GM23338 (cell line): ENCODE results near the gene NCBP3. TPM values are rescaled to one million over a fixed set of nuclear protein-coding genes. Genes with fewer than 3 reads are reported as not detected.
A peak's percentile ranks its signal among the peaks of the same experiment; 100 is the strongest.

Source experiments
- ATAC-seq: fragments of 200-7000 bp; cut with Tn5 transposase; 3 replicates; pipeline ENCODE4 v1.9.1; 2020
- DNase-seq: peaks from one replicate; pipeline ENCODE4 v3.0.0-alpha.2; 2015; ENCODE audit warnings: low spot score
- H2AFZ ChIP-seq: fragments of 200-600 bp; sonication (generic); 2 replicates; pipeline ENCODE4 v1.8.0; 2016; ENCODE audit warnings: antibody characterized with exemption, mild to moderate bottlenecking, moderate library complexity
- H3F3A ChIP-seq: fragments of 200-600 bp; sonication (generic); replicated peaks from 2 replicates; pipeline ENCODE4 v1.8.0; 2017; ENCODE audit warnings: antibody characterized with exemption, mixed run types, low read depth
- H3K27ac ChIP-seq: fragments of 200-600 bp; sonication (generic); 2 replicates; pipeline ENCODE4 v1.6.1; 2016; ENCODE audit warnings: low read depth
- H3K27me3 ChIP-seq: fragments of 200-600 bp; sonication (generic); 2 replicates; pipeline ENCODE4 v1.8.0; 2016; ENCODE audit warnings: mild to moderate bottlenecking, mixed run types, moderate library complexity; ENCODE audit not compliant: insufficient read depth
- H3K36me3 ChIP-seq: fragments of 200-600 bp; sonication (generic); 2 replicates; pipeline ENCODE4 v1.8.0; 2016; ENCODE audit warnings: mild to moderate bottlenecking; ENCODE audit not compliant: insufficient read depth
- H3K4me1 ChIP-seq: fragments of 200-600 bp; sonication (generic); 2 replicates; pipeline ENCODE4 v1.8.0; 2016; ENCODE audit warnings: mild to moderate bottlenecking, moderate library complexity; ENCODE audit not compliant: insufficient read depth
- H3K4me2 ChIP-seq: fragments of 200-600 bp; sonication (generic); 2 replicates; pipeline ENCODE4 v1.7.1; 2017; ENCODE audit warnings: mixed run types
- H3K4me3 ChIP-seq: fragments of 200-600 bp; sonication (generic); 2 replicates; pipeline ENCODE4 v1.6.1; 2016; ENCODE audit warnings: mixed run types
- H3K79me2 ChIP-seq: fragments of 200-600 bp; sonication (generic); replicated peaks from 2 replicates; pipeline ENCODE4 v1.8.0; 2017; ENCODE audit warnings: mild to moderate bottlenecking; ENCODE audit not compliant: insufficient read depth
- H3K9me2 ChIP-seq: fragments of 200-600 bp; sonication (generic); 2 replicates; pipeline ENCODE4 v1.8.0; 2017; ENCODE audit not compliant: insufficient read depth
- H4K20me1 ChIP-seq: fragments of 200-600 bp; sonication (generic); replicated peaks from 2 replicates; pipeline ENCODE4 v1.8.0; 2017; ENCODE audit warnings: mild to moderate bottlenecking; ENCODE audit not compliant: insufficient read depth
- H3K27ac Mint-ChIP-seq: 2 replicates; pipeline ENCODE4 v1.8.0; 2020; ENCODE audit warnings: inconsistent platforms, mild to moderate bottlenecking, moderate library complexity, mixed read lengths
- H3K27me3 Mint-ChIP-seq: 3 replicates; pipeline ENCODE4 v1.8.0; 2022; ENCODE audit warnings: low read depth, mild to moderate bottlenecking, moderate library complexity, mixed read lengths, inconsistent platforms; ENCODE audit not compliant: insufficient read depth, poor library complexity
- H3K36me3 Mint-ChIP-seq: 3 replicates; pipeline ENCODE4 v1.8.0; 2021; ENCODE audit warnings: low read depth, mild to moderate bottlenecking, inconsistent platforms, moderate library complexity, mixed read lengths
- H3K4me1 Mint-ChIP-seq: 3 replicates; pipeline ENCODE4 v1.8.0; 2020; ENCODE audit warnings: mild to moderate bottlenecking, inconsistent platforms, mixed read lengths
- H3K4me3 Mint-ChIP-seq: 3 replicates; pipeline ENCODE4 v1.8.0; 2021; ENCODE audit warnings: moderate library complexity, mild to moderate bottlenecking, inconsistent platforms, mixed read lengths
- H3K9me3 Mint-ChIP-seq: 3 replicates; pipeline ENCODE4 v1.8.0; 2020; ENCODE audit warnings: moderate library complexity, mild to moderate bottlenecking, inconsistent platforms, mixed read lengths
- JUNB ChIP-seq: IDR thresholded peaks from one replicate; pipeline ENCODE4 v1.6.1; 2016; ENCODE audit warnings: antibody characterized with exemption; ENCODE audit not compliant: unreplicated experiment
- POLR2AphosphoS5 ChIP-seq: IDR thresholded peaks from 2 replicates; pipeline ENCODE4 v1.6.1; 2016; ENCODE audit warnings: antibody characterized with exemption, low read depth
- STAT1 ChIP-seq: IDR thresholded peaks from one replicate; pipeline ENCODE4 v1.6.1; 2016; ENCODE audit warnings: antibody characterized with exemption; ENCODE audit not compliant: unreplicated experiment
- polyA plus RNA-seq: library from polyadenylated mRNA; unstranded; fragments of >200 nt; fragmentation: Nextera tagmentation; extraction: Ambion mirVana; gene quantifications from 2 replicates; pipeline ENCODE4 v1.2.1, GENCODE V29; 2016
- total RNA-seq: library from RNA; depleted of rRNA; stranded (reverse); fragments of >200 nt; shearing (Covaris generic); gene quantifications from 2 replicates; pipeline ENCODE4 v1.2.3, GENCODE V29; 2014
- TF ChIP-seq, protein P1 (sequence below), 2 experiments: fragments of 200-600 bp in 1 of 2; sonication (generic) in 1 of 2; conservative IDR thresholded peaks; 2 replicates each; pipeline versions ENCODE4 v1.5.1 to v1.6.1; 2016 to 2017; ENCODE audit warnings: antibody characterized with exemption in 2 of 2, low read depth in 2 of 2, mild to moderate bottlenecking in 2 of 2, moderate library complexity in 1 of 2
- TF ChIP-seq, protein P2 (sequence below): IDR thresholded peaks from 2 replicates; pipeline ENCODE4 v1.6.1; 2016; ENCODE audit warnings: antibody characterized with exemption
- TF ChIP-seq, protein P3 (sequence below): IDR thresholded peaks from one replicate; pipeline ENCODE4 v1.6.1; 2018; ENCODE audit warnings: antibody characterized with exemption; ENCODE audit not compliant: unreplicated experiment

NCBP3 gene
- total and polyA plus RNA-seq, 2 experiments from 2014 or later: 35.5 to 42.8 TPM

DNA sequence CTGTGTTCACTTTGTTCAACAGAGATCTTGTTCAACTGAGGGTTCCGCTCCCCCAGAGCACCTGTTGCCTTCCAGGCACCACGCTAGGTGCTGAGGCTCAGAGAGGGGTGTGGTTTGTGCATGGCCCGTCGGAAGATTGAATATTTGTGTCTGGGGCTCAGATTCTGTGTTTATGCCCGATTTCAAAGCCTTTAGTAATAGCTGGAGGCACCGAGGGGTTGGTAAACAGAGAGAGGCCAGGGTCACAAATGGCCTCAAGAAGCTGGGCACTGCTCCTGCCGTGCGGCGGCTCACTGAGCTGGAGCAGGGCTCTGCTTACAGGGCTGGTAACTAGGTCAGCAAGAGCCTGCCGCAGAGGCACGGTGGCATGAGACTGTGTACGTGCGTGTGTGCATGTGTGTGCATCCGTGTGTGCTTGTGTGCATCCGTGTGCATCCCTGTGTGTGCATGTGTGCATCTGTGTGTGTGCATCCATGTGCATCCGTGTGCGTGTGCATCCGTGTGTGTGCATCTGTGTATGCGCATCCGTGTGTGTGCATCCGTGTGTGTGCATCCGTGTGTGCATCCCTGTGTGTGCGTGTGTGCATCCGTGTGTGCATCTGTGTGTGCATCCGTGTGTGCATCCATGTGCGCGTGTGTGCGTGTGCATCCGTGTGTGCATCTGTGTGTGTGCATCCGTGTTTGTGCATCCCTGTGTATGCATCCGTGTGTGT lies 50.5 kb downstream of the NCBP3 start:
- no peak overlapping the region for H3K4me3 ChIP-seq
- H3K4me1 ChIP-seq: no peaks in the 10 kb centered on the region
- Mint-ChIP-seq H3K4me1 (peaks cover 7% of the 10 kb centered on the region; the same call in 2 of the 3 replicates), H3K4me3 (no peak overlapping the region), H3K36me3 (no peaks in the 10 kb centered on the region; the same call in 2 of the 3 replicates), H3K27me3 (peaks cover 8% of the 10 kb centered on the region), H3K27ac (0 out of 2 replicates have a peak overlapping the region, but pooled peaks have one; percentile 61), H3K9me3 (no peaks in the 10 kb centered on the region)
- DNase-seq (no peak), ATAC-seq (no peak)
- no peaks in the 10 kb centered on the region for H3F3A ChIP-seq
- no peak for TF ChIP-seq POLR2AphosphoS5
- no peaks in the 10 kb centered on the region for H4K20me1 ChIP-seq
- H3K9me2 ChIP-seq: no peaks in the 10 kb centered on the region
- no peak overlapping the region for H3K27ac ChIP-seq
- H2AFZ ChIP-seq: peak overlapping the region; percentile 23; the same call in 1 of the 2 replicates
- no peaks in the 10 kb centered on the region for H3K27me3 ChIP-seq
- H3K4me2 ChIP-seq: no peak overlapping the region
- H3K79me2 ChIP-seq: no peaks in the 10 kb centered on the region
- no peaks in the 10 kb centered on the region for H3K36me3 ChIP-seq

DNA sequence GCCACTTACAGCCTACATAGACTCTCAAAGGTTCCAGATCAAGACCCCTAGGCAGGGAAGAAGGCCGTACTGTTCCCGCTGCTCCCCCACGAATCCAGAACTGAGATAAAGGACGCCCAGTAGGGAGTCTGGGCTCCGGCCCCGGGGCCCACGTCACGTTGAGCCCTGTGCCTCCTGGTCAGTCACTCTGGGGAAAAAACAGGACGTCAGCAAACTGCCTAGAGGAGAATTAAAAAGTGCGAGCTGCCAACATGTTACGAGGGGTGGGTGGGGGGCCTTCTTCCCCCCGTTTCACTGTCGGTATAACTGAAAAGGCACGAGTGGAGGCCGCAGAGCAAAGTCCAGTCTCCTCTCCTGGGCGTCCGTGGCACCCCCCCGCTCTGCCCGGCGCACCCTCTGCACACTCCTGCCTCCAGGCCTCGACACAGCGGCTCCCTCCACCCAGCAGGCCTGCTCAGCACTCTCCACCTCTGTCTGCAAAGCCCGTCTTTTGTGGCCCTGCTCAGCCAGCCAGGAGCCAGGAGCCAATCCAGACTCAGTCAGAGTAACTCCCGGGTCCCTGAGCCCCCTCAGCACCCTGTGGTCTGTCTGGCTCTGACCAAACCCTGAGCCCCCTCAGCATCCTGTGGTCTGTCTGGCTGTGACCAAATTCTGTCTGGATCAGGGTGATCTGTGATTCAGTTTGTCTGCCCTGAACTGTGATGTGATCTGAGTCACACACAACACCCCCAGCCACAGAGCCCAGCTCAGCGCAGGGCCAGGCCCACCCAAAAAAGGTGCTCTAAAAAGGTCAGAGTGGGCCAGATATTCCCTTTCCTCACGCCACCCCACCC lies 51.3 kb downstream of the NCBP3 start:
- H3K9me2 ChIP-seq: no peaks in the 10 kb centered on the region
- H3K4me3 ChIP-seq: no peak overlapping the region
- H3K27me3 Mint-ChIP-seq: peaks cover 7% of the 10 kb centered on the region
- no peak overlapping the region for H3K27ac ChIP-seq
- peaks cover 7% of the 10 kb centered on the region; the same call in 2 of the 3 replicates for H3K4me1 Mint-ChIP-seq
- no peak overlapping the region for H3K4me3 Mint-ChIP-seq
- peak overlapping the region; percentile 61 for H3K27ac Mint-ChIP-seq
- ATAC-seq (peak; percentile 60), DNase-seq (no peak)
- no peaks in the 10 kb centered on the region for H3F3A ChIP-seq
- H3K36me3 ChIP-seq: no peaks in the 10 kb centered on the region
- no peaks in the 10 kb centered on the region for H3K79me2 ChIP-seq
- no peaks in the 10 kb centered on the region; the same call in 2 of the 3 replicates for H3K36me3 Mint-ChIP-seq
- H3K4me2 ChIP-seq: no peak overlapping the region
- no peaks in the 10 kb centered on the region for H3K27me3 ChIP-seq
- H3K9me3 Mint-ChIP-seq: no peaks in the 10 kb centered on the region
- H2AFZ ChIP-seq: peak overlapping the region; percentile 23; the same call in 1 of the 2 replicates
- no peaks in the 10 kb centered on the region for H3K4me1 ChIP-seq
- H4K20me1 ChIP-seq: no peaks in the 10 kb centered on the region
- TF ChIP-seq STAT1 (no peak), POLR2AphosphoS5 (no peak), JUNB (no peak)
- TF ChIP-seq, protein P1, sequence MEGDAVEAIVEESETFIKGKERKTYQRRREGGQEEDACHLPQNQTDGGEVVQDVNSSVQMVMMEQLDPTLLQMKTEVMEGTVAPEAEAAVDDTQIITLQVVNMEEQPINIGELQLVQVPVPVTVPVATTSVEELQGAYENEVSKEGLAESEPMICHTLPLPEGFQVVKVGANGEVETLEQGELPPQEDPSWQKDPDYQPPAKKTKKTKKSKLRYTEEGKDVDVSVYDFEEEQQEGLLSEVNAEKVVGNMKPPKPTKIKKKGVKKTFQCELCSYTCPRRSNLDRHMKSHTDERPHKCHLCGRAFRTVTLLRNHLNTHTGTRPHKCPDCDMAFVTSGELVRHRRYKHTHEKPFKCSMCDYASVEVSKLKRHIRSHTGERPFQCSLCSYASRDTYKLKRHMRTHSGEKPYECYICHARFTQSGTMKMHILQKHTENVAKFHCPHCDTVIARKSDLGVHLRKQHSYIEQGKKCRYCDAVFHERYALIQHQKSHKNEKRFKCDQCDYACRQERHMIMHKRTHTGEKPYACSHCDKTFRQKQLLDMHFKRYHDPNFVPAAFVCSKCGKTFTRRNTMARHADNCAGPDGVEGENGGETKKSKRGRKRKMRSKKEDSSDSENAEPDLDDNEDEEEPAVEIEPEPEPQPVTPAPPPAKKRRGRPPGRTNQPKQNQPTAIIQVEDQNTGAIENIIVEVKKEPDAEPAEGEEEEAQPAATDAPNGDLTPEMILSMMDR (conservative IDR thresholded peaks at IDR 0.05; ENCODE audit: low read depth in 2 of 2): no peak
- TF ChIP-seq, protein P2, sequence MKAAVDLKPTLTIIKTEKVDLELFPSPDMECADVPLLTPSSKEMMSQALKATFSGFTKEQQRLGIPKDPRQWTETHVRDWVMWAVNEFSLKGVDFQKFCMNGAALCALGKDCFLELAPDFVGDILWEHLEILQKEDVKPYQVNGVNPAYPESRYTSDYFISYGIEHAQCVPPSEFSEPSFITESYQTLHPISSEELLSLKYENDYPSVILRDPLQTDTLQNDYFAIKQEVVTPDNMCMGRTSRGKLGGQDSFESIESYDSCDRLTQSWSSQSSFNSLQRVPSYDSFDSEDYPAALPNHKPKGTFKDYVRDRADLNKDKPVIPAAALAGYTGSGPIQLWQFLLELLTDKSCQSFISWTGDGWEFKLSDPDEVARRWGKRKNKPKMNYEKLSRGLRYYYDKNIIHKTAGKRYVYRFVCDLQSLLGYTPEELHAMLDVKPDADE: no peak
- TF ChIP-seq, protein P3, sequence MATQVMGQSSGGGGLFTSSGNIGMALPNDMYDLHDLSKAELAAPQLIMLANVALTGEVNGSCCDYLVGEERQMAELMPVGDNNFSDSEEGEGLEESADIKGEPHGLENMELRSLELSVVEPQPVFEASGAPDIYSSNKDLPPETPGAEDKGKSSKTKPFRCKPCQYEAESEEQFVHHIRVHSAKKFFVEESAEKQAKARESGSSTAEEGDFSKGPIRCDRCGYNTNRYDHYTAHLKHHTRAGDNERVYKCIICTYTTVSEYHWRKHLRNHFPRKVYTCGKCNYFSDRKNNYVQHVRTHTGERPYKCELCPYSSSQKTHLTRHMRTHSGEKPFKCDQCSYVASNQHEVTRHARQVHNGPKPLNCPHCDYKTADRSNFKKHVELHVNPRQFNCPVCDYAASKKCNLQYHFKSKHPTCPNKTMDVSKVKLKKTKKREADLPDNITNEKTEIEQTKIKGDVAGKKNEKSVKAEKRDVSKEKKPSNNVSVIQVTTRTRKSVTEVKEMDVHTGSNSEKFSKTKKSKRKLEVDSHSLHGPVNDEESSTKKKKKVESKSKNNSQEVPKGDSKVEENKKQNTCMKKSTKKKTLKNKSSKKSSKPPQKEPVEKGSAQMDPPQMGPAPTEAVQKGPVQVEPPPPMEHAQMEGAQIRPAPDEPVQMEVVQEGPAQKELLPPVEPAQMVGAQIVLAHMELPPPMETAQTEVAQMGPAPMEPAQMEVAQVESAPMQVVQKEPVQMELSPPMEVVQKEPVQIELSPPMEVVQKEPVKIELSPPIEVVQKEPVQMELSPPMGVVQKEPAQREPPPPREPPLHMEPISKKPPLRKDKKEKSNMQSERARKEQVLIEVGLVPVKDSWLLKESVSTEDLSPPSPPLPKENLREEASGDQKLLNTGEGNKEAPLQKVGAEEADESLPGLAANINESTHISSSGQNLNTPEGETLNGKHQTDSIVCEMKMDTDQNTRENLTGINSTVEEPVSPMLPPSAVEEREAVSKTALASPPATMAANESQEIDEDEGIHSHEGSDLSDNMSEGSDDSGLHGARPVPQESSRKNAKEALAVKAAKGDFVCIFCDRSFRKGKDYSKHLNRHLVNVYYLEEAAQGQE: no peak
